AG04449 (cell line): ENCODE results near the gene ALG13.
A peak's percentile ranks its signal among the peaks of the same experiment; 100 is the strongest.

Experiments
- CTCF ChIA-PET: fragments of 350-600 bp; formaldehyde crosslinking; extraction: SDS; loops from one replicate; lab custom pipeline; 2021; ENCODE audit warnings: antibody characterized with exemption; lab: Yijun Ruan, JAX
- POLR2A ChIA-PET: fragments of 400-600, 350-600 bp; formaldehyde crosslinking; extraction: SDS; loops from one replicate; lab custom pipeline; 2020; ENCODE audit warnings: antibody characterized with exemption, inconsistent platforms; lab: Yijun Ruan, JAX
- DNase-seq: peaks from one replicate; pipeline ENCODE4 v3.0.0-alpha.2; 2010; ENCODE audit warnings: low read depth, low spot score
- H3K4me3 ChIP-seq: 2 replicates; pipeline ENCODE4 v1.5.1; 2011; ENCODE audit warnings: low read depth, mild to moderate bottlenecking, control low read depth, low read length
- CTCF ChIP-seq: IDR thresholded peaks from one replicate; pipeline ENCODE4 v1.5.1; 2011; ENCODE audit warnings: mild to moderate bottlenecking, moderate library complexity, low read length, control low read depth, inconsistent platforms; ENCODE audit not compliant: insufficient read depth; ENCODE audit errors: missing control alignments

ALG13 gene

GRCh38 chrX:111671668-111672067 is 9.3 kb upstream of the ALG13 start:
- H3K4me3 ChIP-seq, result no peak overlapping the region
- no peak for TF ChIP-seq CTCF
- DNase-seq, result no peak
- ChIA-PET CTCF (no interaction called here), POLR2A (interaction anchor here (0.7 kb wide), 1 partner anchor 1713 kb away, joined by 3 read pairs; no protein-coding TSS in a partner anchor)

GRCh38 chrX:111687305-111687704 is 6.3 kb downstream of the ALG13 start:
- ChIA-PET POLR2A (no interaction called here), CTCF (interaction anchor here (1.5 kb wide), 1 partner anchor 32 kb away, joined by 9 read pairs; no protein-coding TSS in a partner anchor)
- TF ChIP-seq CTCF, result no peak
- no peak for DNase-seq
- no peak overlapping the region for H3K4me3 ChIP-seq

GRCh38 chrX:111695297-111695880 is 14.4 kb downstream of the ALG13 start:
- H3K4me3 ChIP-seq, result no peak overlapping the region
- no peak for TF ChIP-seq CTCF
- ChIA-PET POLR2A (no interaction called here), CTCF (no interaction called here)
- no peak for DNase-seq

- TF ChIP-seq CTCF, result no peak
- ChIA-PET CTCF (interaction anchor here (0.6 to 2.2 kb wide), 7 partner anchors 8 to 1010 kb away, joined by 3 to 9 read pairs (median 3); partner anchors contain the start of gene ALG13), POLR2A (no interaction called here)
- peak; percentile 7 for DNase-seq
- no peak overlapping the region for H3K4me3 ChIP-seq
Observed at GRCh38 chrX:111719426-111720210, 38.6 kb downstream of the ALG13 start.

- POLR2A ChIA-PET, result no interaction called here
- no peak overlapping the region for H3K4me3 ChIP-seq
- DNase-seq, result peak; percentile 10
- no peak for TF ChIP-seq CTCF
- CTCF ChIA-PET, result interaction anchor here (1.6 kb wide), 1 partner anchor 9 kb away, joined by 6 read pairs; no protein-coding TSS in a partner anchor
Observed at GRCh38 chrX:111728096-111728495, 47.1 kb downstream of the ALG13 start.

- no peak for TF ChIP-seq CTCF
- CTCF ChIA-PET, result no interaction called here
- H3K4me3 ChIP-seq, result no peak overlapping the region
- POLR2A ChIA-PET, result no interaction called here
- no peak for DNase-seq
Observed at GRCh38 chrX:111731351-111731750, 50.4 kb downstream of the ALG13 start.
